Thyroid gland (tissue), 4 donors: ENCODE measurements around the gene MTSS2.

Experiments
- POLR2A ChIP-seq, 2 donors: fragments of 450-650 bp; IDR thresholded peaks; one replicate each; pipeline ENCODE4 v1.6.1; 2017; ENCODE audit warnings: antibody characterized with exemption in 2 of 2, mild to moderate bottlenecking in 2 of 2, moderate library complexity in 1 of 2
- TF ChIP-seq, protein P1 (sequence below), 6 experiments: fragments of 200-600 bp in 3 of 6; fragments of 450-650 bp in 3 of 6; sonication (generic) in 3 of 6; IDR thresholded peaks; one replicate each; pipeline ENCODE4 v1.5.1; 2016 to 2019; ENCODE audit warnings: antibody characterized with exemption in 6 of 6, mild to moderate bottlenecking in 2 of 6, inconsistent platforms in 1 of 6, moderate library complexity in 1 of 6

GRCh38 chr16:70664325-70665112, 21.3 kb downstream of the MTSS2 start:
- TF ChIP-seq POLR2A (IDR thresholded peaks at IDR 0.05), result no peak
- TF ChIP-seq, protein P1, sequence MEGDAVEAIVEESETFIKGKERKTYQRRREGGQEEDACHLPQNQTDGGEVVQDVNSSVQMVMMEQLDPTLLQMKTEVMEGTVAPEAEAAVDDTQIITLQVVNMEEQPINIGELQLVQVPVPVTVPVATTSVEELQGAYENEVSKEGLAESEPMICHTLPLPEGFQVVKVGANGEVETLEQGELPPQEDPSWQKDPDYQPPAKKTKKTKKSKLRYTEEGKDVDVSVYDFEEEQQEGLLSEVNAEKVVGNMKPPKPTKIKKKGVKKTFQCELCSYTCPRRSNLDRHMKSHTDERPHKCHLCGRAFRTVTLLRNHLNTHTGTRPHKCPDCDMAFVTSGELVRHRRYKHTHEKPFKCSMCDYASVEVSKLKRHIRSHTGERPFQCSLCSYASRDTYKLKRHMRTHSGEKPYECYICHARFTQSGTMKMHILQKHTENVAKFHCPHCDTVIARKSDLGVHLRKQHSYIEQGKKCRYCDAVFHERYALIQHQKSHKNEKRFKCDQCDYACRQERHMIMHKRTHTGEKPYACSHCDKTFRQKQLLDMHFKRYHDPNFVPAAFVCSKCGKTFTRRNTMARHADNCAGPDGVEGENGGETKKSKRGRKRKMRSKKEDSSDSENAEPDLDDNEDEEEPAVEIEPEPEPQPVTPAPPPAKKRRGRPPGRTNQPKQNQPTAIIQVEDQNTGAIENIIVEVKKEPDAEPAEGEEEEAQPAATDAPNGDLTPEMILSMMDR (IDR thresholded peaks at IDR 0.05), result no peak
